Kidney epithelial cell (primary cell): ENCODE measurements around the gene ZDHHC23. TPM values are rescaled to one million over a fixed set of nuclear protein-coding genes. Genes with fewer than 3 reads are reported as not detected.

Experiments
- DNase-seq: peaks from one replicate; pipeline ENCODE4 v3.0.0-alpha.2; 2010; ENCODE audit warnings: low read depth
- H3K27me3 ChIP-seq: 2 replicates; pipeline ENCODE4 v1.6.0; 2011; ENCODE audit warnings: low read length; ENCODE audit not compliant: control insufficient read depth, insufficient read depth
- H3K36me3 ChIP-seq: 2 replicates; pipeline ENCODE4 v1.5.1; 2011; ENCODE audit warnings: low read length; ENCODE audit not compliant: control insufficient read depth, insufficient read depth
- H3K4me3 ChIP-seq: 2 replicates; pipeline ENCODE4 v1.5.1; 2011; ENCODE audit warnings: low read depth, mild to moderate bottlenecking, control low read depth, low read length
- total RNA-seq: library from RNA; depleted of rRNA; stranded (reverse); fragments of >200 nt; gene quantifications from 2 replicates; pipeline ENCODE4 v1.2.3, GENCODE V29; 2015
- TF ChIP-seq, protein P1 (sequence below): IDR thresholded peaks from 2 replicates; pipeline ENCODE4 v1.5.1; 2011; ENCODE audit warnings: mild to moderate bottlenecking, moderate library complexity, low read length, control low read depth, inconsistent platforms; ENCODE audit not compliant: insufficient read depth, poor library complexity, severe bottlenecking

The ZDHHC23 gene
- total RNA-seq, 1 donor from 2014 or later, result 8.4 TPM

DNA sequence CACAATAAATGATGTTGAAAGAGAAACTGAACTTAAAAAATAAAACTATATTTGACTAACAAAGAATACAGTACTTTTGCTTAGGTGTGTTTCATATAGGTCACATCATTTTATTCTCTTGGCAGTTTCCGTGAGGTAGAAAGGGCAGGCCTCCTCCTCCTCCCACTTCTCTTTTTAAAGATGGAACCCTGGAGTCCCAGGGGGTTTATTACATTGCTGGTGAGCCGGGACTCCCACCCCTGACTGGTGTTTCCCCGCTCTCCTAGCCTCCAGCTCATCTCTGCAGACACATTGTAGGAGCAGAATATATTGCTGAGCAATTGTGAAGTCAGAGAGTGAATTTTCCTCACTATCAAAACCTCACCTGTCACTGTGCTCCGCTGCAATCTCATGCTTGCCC is 30.0 kb downstream of the ZDHHC23 start:
- Histone ChIP-seq H3K4me3 (no peak overlapping the region), H3K27me3 (no peaks in the 10 kb centered on the region), H3K36me3 (no peaks in the 10 kb centered on the region)
- TF ChIP-seq, protein P1, sequence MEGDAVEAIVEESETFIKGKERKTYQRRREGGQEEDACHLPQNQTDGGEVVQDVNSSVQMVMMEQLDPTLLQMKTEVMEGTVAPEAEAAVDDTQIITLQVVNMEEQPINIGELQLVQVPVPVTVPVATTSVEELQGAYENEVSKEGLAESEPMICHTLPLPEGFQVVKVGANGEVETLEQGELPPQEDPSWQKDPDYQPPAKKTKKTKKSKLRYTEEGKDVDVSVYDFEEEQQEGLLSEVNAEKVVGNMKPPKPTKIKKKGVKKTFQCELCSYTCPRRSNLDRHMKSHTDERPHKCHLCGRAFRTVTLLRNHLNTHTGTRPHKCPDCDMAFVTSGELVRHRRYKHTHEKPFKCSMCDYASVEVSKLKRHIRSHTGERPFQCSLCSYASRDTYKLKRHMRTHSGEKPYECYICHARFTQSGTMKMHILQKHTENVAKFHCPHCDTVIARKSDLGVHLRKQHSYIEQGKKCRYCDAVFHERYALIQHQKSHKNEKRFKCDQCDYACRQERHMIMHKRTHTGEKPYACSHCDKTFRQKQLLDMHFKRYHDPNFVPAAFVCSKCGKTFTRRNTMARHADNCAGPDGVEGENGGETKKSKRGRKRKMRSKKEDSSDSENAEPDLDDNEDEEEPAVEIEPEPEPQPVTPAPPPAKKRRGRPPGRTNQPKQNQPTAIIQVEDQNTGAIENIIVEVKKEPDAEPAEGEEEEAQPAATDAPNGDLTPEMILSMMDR, result no peak
- DNase-seq, result no peak

DNA sequence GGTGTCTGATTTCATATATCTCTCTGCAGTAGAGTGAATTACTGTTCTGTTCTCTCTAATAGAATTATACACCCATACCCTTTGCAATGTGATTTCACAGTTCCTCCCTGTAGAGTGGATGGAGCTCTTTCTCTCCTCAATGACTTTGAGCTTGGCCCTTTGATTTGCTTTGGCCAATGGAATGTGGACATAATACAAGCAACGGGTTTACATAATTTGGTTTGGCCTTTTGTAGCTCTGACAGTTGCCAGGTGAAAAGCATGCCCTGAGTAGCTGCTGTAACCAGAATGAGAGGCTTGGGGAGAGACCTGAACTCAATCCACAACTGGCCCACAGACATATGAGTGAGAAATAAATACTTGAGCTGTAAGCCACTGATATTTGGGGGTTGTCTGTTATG is 32.1 kb downstream of the ZDHHC23 start:
- no peaks in the 10 kb centered on the region for H3K27me3 ChIP-seq
- TF ChIP-seq, protein P1, result no peak
- no peak overlapping the region for H3K4me3 ChIP-seq
- H3K36me3 ChIP-seq, result no peaks in the 10 kb centered on the region
- DNase-seq, result no peak

DNA sequence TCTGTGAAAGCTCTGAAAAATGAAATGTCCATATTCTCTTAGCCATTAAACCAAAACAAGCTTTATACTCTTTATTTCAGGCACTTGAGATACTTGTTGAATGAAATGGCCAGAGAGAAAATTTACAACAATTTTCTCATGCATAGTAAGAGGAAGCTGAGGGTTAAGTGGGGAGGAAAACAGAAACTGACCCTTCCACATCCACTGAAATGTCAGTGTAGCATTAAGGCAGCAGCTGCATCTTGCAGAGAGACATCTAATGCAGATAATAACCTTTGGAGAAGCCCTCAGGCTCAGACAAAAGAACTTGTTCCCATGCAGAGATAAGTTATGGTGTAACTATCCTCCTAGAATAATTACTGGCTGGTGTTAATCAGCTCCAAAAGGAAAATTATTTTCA is 34.0 kb downstream of the ZDHHC23 start:
- Histone ChIP-seq H3K4me3 (no peak overlapping the region), H3K27me3 (no peaks in the 10 kb centered on the region), H3K36me3 (no peaks in the 10 kb centered on the region)
- TF ChIP-seq, protein P1, result no peak
- DNase-seq, result no peak

DNA sequence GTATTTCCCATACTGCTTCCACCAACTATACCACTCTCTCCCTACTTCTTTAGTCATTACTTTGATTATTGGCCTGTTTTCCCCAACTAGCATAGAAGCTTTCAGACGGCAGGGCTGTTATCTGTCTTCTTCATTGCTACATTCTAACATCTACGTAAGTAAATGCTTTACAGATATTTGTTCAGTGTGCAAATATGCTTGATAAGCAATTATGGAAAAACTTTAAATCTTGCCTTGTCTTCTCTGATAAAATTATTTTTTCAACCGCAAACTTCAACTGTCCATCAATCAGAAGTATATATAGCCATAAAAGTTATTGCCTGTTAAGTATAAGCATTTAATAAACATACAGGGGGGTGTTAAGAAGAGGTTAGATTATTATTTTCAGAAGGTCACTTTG is 35.7 kb downstream of the ZDHHC23 start:
- Histone ChIP-seq H3K4me3 (no peak overlapping the region), H3K27me3 (no peaks in the 10 kb centered on the region), H3K36me3 (no peaks in the 10 kb centered on the region)
- TF ChIP-seq, protein P1, result no peak
- DNase-seq, result no peak

DNA sequence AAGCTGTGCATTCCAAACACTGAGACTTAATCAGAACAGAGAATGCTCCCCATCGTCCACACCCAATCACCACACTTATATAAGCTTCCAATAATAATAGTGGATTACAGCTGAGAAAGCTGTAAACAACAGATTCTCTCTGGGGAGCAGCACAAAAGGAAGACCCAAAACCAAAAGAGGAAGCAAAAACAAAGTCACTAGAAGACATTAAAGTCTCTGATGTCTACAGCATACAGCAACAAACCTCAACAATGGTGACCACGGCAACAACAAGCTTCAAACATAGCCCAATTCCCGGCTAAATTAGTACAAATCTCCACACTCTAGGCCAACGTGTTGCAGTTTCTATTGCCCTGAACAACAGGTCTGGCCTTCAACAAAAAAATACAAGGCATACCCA is 37.7 kb downstream of the ZDHHC23 start:
- TF ChIP-seq, protein P1, result no peak

DNA sequence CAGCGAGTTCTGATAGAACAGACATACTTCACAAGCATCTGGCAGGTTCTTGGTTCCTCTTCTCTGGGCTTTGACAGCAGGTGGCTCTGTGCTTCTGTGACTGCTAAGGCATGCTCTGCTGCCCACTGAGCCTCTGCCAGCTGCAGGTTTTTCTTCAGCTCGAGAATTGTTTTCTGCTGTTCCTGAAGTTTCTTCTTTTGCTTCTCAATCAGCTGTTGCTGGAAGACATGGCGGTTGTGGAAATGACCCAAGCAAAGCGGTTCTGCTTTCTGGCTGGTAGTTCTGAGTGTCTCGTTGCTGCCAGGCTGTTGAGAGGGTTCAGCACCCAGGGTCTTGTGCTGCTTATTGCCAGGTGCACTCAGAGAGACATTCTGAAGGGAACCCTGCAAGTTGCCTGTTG is 57.7 kb downstream of the ZDHHC23 start:
- H3K4me3 ChIP-seq, result no peak overlapping the region
- TF ChIP-seq, protein P1, result no peak
- H3K36me3 ChIP-seq, result peaks cover 5% of the 10 kb centered on the region
- no peaks in the 10 kb centered on the region for H3K27me3 ChIP-seq
- no peak for DNase-seq

More for the DNA sequence above, 37.7 kb downstream of the ZDHHC23 start:
- Histone ChIP-seq H3K36me3 (no peaks in the 10 kb centered on the region), H3K27me3 (no peaks in the 10 kb centered on the region), H3K4me3 (no peak overlapping the region)
- DNase-seq, result no peak
